HG03064 (cell line): ENCODE results near the gene PEAK1.

Source experiments
- ATAC-seq: cut with Tn5 transposase; IDR thresholded peaks from one replicate; pipeline ENCODE4 v1.9.1; 2021; ENCODE audit warnings: low read depth; ENCODE audit not compliant: unreplicated experiment

PEAK1 gene

DNA sequence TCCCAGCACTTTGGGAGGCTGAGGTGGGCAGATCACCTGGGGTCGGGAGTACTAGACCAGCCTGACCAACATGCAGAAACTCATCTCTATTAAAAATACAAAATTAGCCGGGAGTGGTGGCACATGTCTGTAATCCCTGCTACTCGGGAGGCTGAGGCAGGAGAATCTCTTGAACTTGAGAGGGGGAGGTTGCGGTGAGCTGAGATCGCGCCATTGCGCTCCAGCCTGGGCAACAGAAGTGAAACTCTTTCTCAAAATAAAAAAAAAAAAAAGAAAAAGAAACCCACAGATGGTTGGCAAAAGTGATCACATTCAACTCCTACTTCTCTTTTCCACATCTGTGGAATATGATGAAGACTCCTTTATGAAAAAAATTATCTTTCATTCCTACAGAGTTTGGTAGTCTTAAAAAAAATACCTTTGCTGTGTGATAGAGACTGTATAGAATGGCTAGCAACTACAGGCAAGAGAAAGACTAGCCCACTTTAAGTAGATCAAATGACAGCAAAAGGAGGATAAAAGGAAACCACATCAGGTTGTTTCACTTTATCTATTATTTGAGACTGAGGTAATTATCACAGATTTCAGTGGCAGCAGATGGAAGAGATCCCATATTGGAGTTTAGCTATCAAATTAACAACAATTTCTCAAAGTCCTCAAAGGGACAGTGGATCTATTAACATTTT lies 176.0 kb downstream of the PEAK1 start:
- no peak for ATAC-seq

DNA sequence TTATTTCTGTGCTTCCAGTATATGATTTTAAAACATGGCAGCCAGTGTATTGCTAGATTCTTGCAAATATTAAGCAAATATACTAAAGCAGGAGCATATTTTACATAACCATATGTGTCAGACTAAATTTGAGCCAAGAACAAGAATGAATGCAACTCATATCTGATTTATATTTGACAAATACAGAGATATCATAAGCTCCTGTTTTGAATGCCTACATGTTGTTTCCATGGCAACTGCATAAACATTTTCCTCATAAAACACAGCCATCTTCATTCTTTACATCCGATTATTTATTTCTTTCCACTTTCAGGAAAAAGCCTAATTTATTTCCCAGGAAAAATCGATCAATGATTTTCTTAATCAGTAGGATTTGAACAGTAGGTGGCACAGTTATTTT lies 176.8 kb downstream of the PEAK1 start:
- ATAC-seq, result no peak

DNA sequence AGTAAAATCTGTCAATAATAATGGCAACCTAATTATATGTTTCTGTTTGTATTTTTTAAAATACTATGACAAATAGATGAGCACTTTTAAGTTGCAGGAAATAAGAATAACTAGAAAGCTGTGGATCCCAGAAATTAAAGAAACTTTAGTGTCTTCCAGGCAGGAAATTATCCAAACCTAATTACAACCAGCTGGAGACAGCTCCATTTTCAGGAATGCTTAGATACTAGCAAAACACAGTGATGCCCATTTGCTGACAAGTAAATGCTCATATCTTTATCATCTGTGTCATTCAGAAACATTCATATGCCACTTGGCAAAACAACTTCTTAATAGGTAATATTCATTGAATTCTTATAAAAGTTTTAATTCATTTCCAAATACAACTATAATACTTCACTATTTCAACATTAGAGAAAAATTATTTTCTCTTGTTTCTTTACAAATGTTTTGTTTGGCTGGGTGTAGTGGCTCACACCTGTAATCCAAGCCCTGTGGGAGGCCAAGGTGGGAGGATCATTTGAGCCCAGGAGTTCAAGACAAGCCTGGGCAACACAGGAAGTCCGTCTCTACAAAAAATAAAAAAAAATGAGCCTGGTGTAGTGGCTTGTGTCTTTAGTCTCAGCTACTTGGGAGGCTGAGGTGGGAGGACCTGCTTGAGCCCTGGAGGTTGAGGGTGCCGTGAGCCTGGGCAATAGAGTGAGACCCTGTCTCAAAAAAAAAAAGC lies 179.9 kb downstream of the PEAK1 start:
- ATAC-seq, result no peak

DNA sequence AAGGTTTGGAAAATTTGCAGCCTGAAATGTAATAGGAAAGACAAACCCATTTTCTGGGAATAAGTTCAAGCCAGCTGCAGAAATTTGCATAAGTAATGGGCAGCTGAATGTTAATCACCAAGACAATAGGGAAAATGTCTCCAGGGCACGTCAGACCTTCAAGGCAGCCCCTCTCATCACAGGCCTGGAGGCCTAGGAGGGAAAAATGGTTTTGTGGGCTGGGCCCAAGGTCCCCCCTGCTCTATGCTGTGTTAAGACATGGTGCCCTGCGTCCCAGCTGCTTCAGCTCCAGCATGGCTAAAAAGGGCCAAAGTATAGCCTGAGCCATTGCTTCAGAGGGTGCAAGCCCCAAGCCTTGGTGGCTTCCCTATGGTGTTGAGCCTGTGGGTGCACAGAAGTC lies 184.3 kb downstream of the PEAK1 start:
- ATAC-seq, result no peak

DNA sequence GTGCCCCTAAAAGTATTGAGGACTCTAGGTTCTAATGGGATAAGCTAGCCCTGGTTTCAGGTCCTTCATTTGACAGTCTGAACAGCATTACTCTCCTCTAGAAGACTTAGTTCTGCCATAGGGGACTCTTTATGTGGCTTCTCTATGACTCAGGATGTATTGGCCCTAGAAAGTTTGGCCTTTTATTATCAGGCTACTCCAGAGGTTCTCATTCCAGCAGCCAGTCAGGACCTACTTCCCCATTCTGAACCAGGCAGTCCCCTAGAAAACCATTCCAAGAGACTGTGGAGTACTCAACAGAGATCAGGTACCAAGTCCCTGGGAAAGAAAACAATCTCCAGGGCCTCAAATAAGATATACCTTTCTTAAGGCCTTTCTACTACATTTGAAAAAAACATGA lies 191.1 kb downstream of the PEAK1 start:
- no peak for ATAC-seq

- no peak for ATAC-seq
These were observed 193.3 kb downstream of the PEAK1 start for GRCh38 chr15:77226652-77227051.

GRCh38 chr15:77225646-77226045 lies 194.3 kb downstream of the PEAK1 start:
- no peak for ATAC-seq

DNA sequence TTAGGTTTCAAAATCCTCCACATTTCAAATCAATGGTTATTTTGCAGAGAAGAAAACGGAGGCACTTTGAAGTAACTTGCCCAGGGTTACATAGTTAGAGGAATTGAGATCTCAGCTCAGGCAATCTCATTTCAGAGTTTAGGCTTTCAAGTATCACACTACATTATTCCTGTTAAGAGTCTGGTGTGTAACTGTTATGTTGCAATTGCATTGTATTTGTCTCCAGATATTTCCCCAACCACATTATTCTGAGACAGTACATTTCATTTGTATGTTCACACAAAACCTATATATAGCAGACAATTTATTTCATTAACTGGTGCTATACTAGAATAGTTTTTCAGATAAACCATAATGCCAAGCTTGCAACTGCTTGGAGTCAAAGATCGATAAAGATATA lies 194.8 kb downstream of the PEAK1 start:
- no peak for ATAC-seq

- no peak for ATAC-seq
These were observed 195.6 kb downstream of the PEAK1 start for GRCh38 chr15:77224352-77224751.

GRCh38 chr15:77221708-77222107 lies 198.2 kb downstream of the PEAK1 start:
- no peak for ATAC-seq

GRCh38 chr15:77221174-77221573 lies 198.7 kb downstream of the PEAK1 start:
- no peak for ATAC-seq

DNA sequence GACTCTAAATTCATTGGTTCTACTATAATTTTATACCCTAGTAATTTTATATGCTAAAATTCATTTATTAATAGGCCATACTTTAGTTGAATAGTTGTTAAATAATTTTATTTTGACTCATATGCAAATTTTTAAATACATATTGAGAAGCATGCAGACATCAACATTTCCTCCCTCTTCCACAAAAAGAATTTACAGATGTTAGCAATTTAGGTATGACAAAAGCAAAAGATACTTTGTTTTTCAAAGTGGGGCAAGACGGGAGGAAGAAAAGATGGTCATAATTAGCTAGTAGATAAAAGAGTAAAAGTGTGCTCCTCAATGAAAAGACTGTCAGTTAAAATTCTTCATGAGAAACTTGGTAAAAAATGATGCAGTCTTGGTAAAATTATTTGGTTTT lies 200.1 kb downstream of the PEAK1 start:
- no peak for ATAC-seq

- ATAC-seq, result no peak
These were observed 210.7 kb downstream of the PEAK1 start for GRCh38 chr15:77209221-77209620.

DNA sequence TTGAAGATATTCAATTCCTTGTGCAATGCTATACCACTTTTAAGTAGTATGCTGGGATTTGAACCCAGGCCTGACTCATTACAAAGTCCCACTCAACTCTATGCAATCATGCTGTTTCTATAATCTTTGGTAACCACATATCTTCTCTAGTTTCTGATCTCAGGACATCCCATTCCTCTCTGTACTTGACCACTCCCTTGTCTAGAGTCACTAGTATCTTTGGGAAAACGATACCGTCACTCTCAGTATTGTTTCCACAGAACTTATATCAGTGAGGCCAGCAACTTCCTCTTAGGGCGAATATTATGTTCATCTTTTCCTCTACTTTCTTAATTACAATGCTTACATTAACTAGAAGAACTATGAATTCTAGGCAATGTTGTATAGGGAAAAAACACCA lies 211.7 kb downstream of the PEAK1 start:
- ATAC-seq, result no peak

DNA sequence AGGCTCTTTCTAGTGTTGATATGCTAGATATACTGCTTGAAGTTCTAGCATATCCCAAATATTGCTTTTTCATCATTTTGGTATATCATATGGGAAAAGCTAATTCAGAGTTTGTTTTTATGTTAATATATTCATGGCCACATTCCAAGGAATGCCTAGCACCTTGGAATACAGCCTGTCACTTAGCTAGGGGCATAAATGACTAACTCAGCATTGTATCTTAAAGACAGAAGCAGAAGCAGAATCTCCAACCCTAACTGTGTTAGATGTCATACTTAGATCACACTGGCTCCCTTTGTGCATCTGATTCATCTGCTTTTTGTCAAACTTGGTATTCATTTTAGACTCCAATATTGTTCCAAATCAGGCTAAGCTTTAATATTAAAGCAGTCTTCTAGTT lies 218.2 kb downstream of the PEAK1 start:
- no peak for ATAC-seq

GRCh38 chr15:77196381-77196780 lies 223.5 kb downstream of the PEAK1 start:
- no peak for ATAC-seq

GRCh38 chr15:77195586-77195985 lies 224.3 kb downstream of the PEAK1 start:
- no peak for ATAC-seq

- ATAC-seq, result no peak
These were observed 227.5 kb downstream of the PEAK1 start for GRCh38 chr15:77192451-77192850.

GRCh38 chr15:77191230-77191834 lies 228.6 kb downstream of the PEAK1 start:
- ATAC-seq, result no peak

DNA sequence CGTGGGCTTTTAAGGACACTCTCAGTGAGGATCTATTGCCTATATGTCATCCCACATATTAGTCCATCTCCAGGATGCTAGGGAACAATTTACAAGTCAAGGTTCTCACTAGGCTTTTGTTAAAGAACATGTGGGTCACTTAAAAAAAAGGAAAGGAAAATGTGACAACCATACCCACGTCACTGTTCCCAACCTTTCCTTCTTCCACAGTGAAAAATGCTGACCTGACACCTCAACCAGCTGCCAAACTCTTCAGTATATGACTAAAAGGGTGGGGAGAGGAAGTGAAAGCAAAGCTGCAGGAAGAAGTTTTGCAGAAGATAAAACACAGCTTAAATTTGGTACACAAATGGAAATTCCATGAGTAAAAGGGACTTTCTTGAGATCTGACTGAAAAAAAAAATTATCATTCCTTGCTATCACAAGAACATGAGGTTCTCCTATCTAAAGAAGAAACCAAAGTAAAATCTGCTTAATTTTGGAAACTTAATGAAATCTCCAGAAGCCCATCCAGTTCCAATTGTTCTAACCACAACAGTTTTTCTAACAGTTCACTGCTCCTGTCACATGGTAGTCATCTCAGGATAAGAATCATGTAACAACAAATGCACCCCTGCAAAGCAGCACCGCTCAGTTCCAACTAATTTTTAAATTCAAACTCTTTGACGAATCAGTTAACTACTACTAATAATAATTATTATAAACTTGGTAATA lies 232.0 kb downstream of the PEAK1 start:
- no peak for ATAC-seq

GRCh38 chr15:77186594-77187011 lies 233.3 kb downstream of the PEAK1 start:
- no peak for ATAC-seq
